Dermis lymphatic vessel endothelial cell (primary cell): Measurements from ENCODE around the gene KAT14. TPM values are rescaled to one million over a fixed set of nuclear protein-coding genes. Genes with fewer than 3 reads are reported as not detected.

Experiments
- total RNA-seq: library from RNA; depleted of rRNA; stranded (reverse); fragments of >200 nt; gene quantifications from 2 replicates; pipeline ENCODE4 v1.2.1, GENCODE V29; 2014

KAT14 gene
- total RNA-seq = 7.8 and 11.8 TPM in 2 replicates

DNA sequence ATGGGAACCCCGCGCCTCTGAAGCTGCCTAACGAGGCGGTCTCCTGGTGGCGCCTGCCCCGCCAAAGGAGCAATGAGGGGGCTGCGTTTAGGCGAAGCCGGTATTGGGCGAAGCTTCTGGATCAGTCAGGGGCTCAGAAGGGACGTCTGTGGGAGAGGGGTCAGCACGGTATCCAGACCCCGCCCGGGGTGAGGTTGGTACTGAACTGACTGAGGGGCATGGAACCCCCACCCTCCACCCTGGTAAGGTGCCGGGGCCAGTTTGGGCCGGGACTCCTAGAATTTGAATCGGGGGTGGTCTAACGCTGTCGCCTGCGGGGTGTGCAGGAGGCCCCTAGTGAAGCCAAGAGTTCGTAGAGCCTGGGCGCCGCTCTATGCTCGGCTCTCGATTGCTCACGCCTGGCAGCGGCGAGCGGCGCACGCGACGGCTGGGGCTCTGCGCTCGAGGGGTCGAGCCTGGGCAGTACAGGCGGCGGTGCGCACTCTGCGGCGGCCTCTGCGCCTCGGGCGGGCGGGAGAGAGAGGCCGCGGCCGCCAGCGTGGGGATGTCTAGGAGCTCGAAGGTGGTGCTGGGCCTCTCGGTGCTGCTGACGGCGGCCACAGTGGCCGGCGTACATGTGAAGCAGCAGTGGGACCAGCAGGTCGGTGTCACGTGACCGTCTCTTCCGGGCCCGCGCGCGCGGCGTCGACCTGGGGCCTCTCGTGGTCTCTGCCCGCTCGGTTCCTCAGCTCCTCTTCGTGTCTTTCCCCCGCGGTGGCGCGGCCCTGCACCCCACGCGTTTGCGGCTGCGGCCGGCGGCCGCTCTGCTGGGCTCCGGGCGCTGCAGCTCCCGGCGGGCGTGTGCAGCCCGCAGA is at the start of gene KAT14, which contains the start of gene PET117:
Gene KAT14, plus strand, starts transcription at position 452 of the 854 bp plus-strand sequence. CDS start 4,798 bp downstream, outside the sequence.
Gene PET117, plus strand, starts transcription at position 452 of the 854 bp plus-strand sequence. Its CDS starts 93 bp downstream, at position 545.

Other genes with a start within 250 kb of the KAT14 start
- gene SNX5, start 169.1 kb upstream of the KAT14 start, total RNA-seq = 55.7 and 79.8 TPM in 2 replicates
- gene MGME1, start 168.8 kb upstream of the KAT14 start, total RNA-seq = 9.5 and 13.7 TPM in 2 replicates
- gene OVOL2, start 79.9 kb upstream of the KAT14 start, total RNA-seq = not detected in 2 replicates
- gene PET117, start within 50 bp of the KAT14 start, total RNA-seq = 8.2 and 10.5 TPM in 2 replicates
- 14.5 and 17.2 TPM in 2 replicates for gene ZNF133, start 150.7 kb downstream of the KAT14 start, total RNA-seq